ENCODE data around the gene CFAP300.

Gene CFAP300

GRCh38 chr11:102079625-102080024, 32.4 kb downstream of the CFAP300 start:
- DNase-seq: no peak

- DNase-seq: no peak
Measured at GRCh38 chr11:102081313-102081712, 34.1 kb downstream of the CFAP300 start.

GRCh38 chr11:102085864-102086551, 38.8 kb downstream of the CFAP300 start:
- no peak for DNase-seq

GRCh38 chr11:102097186-102097585, 49.9 kb downstream of the CFAP300 start:
- no peak for DNase-seq

GRCh38 chr11:102099755-102100154, 52.5 kb downstream of the CFAP300 start:
- DNase-seq: no peak

GRCh38 chr11:102108734-102109440, 61.6 kb downstream of the CFAP300 start:
- DNase-seq: no peak

- DNase-seq: peak; percentile 26
Measured at GRCh38 chr11:102109896-102110760, 62.9 kb downstream of the CFAP300 start, which contains the start of gene YAP1. Gene YAP1 (plus strand): TSS chr11:102110447. CDS start chr11:102110849, 402 bp downstream.

GRCh38 chr11:102110761-102111010, 63.4 kb downstream of the CFAP300 start:
- peak; percentile 4 for DNase-seq

GRCh38 chr11:102111011-102111786, 64.0 kb downstream of the CFAP300 start:
- DNase-seq: no peak

GRCh38 chr11:102111787-102112508, 64.7 kb downstream of the CFAP300 start:
- no peak for DNase-seq

- DNase-seq: no peak
Measured at GRCh38 chr11:102112509-102112821, 65.2 kb downstream of the CFAP300 start.

GRCh38 chr11:102114032-102114431, 66.8 kb downstream of the CFAP300 start:
- DNase-seq: no peak

- DNase-seq: no peak
Measured at GRCh38 chr11:102115557-102115956, 68.3 kb downstream of the CFAP300 start.

GRCh38 chr11:102116453-102117205, 69.4 kb downstream of the CFAP300 start:
- DNase-seq: no peak

GRCh38 chr11:102117472-102118113, 70.4 kb downstream of the CFAP300 start:
- DNase-seq: no peak

- DNase-seq: no peak
Measured at GRCh38 chr11:102118937-102119336, 71.7 kb downstream of the CFAP300 start.

- DNase-seq: no peak
Measured at GRCh38 chr11:102119997-102120396, 72.8 kb downstream of the CFAP300 start.

- DNase-seq: no peak
Measured at GRCh38 chr11:102120437-102120973, 73.3 kb downstream of the CFAP300 start.

- DNase-seq: no peak
Measured at GRCh38 chr11:102121329-102121728, 74.1 kb downstream of the CFAP300 start.

Measured in COR-L47 (cell line).